Spleen (tissue), 11 donors: ENCODE data around the gene ASIP. TPM values are rescaled to one million over a fixed set of nuclear protein-coding genes. Genes with fewer than 3 reads are reported as not detected.
"Not testable (repeated sequence)": the region's sequence is repeated elsewhere in the genome, so short reads cannot be mapped to it uniquely, and the experiment has no call there.

Experiments
- DNase-seq: peaks from one replicate; pipeline ENCODE4 v3.0.0-alpha.2; 2020
- H3K27ac ChIP-seq, 8 donors: fragments of 200-600 bp; sonication (generic) in 7 of 8; 1 replicate in 4 of 8; 2 replicates in 4 of 8; pipeline versions ENCODE4 v1.5.0 to v1.8.0; 2016 to 2021; ENCODE audit warnings: inconsistent platforms in 4 of 8, mild to moderate bottlenecking in 4 of 8, moderate library complexity in 1 of 8
- H3K27me3 ChIP-seq, 7 donors: fragments of 200-600 bp; sonication (generic) in 6 of 7; replicated peaks in 1 of 7; 1 replicate in 4 of 7; 2 replicates in 3 of 7; pipeline versions ENCODE4 v1.5.0 to v1.8.0; 2016 to 2021; ENCODE audit warnings: inconsistent platforms in 3 of 7, mild to moderate bottlenecking in 1 of 7
- H3K36me3 ChIP-seq, 6 donors: fragments of 200-600 bp; sonication (generic) in 5 of 6; 1 replicate in 4 of 6; 2 replicates in 2 of 6; pipeline versions ENCODE4 v1.5.0 to v1.8.0; 2016 to 2021; ENCODE audit warnings: inconsistent platforms in 2 of 6
- H3K4me1 ChIP-seq, 6 donors: fragments of 200-600 bp; sonication (generic) in 5 of 6; 1 replicate in 3 of 6; 2 replicates in 3 of 6; pipeline versions ENCODE4 v1.5.0 to v1.8.0; 2016 to 2021; ENCODE audit warnings: inconsistent platforms in 3 of 6
- H3K4me3 ChIP-seq, 8 donors: fragments of 200-600 bp; sonication (generic) in 7 of 8; 1 replicate in 4 of 8; 2 replicates in 4 of 8; pipeline versions ENCODE4 v1.5.0 to v1.8.0; 2016 to 2021; ENCODE audit warnings: inconsistent platforms in 4 of 8, mild to moderate bottlenecking in 4 of 8, moderate library complexity in 2 of 8
- H3K9me3 ChIP-seq, 8 donors: fragments of 200-600 bp; sonication (generic) in 7 of 8; 1 replicate in 4 of 8; 2 replicates in 4 of 8; pipeline versions ENCODE4 v1.5.0 to v1.8.0; 2016 to 2021; ENCODE audit warnings: inconsistent platforms in 4 of 8
- CTCF ChIP-seq, 11 experiments: fragments of 200-600 bp in 7 of 11; fragments of 450-650 bp in 4 of 11; sonication (generic) in 4 of 11; IDR thresholded peaks in 8 of 11; conservative IDR thresholded peaks in 3 of 11; 1 replicate in 7 of 11; 2 replicates in 4 of 11; pipeline versions ENCODE4 v1.4.0 to v1.8.0; 2016 to 2021; ENCODE audit warnings: antibody characterized with exemption in 11 of 11, inconsistent platforms in 4 of 11, mild to moderate bottlenecking in 1 of 11
- POLR2A ChIP-seq, 3 donors: fragments of 450-650 bp; IDR thresholded peaks; one replicate each; pipeline ENCODE4 v1.5.1; 2017; ENCODE audit warnings: antibody characterized with exemption in 3 of 3, mild to moderate bottlenecking in 1 of 3
- POLR2AphosphoS5 ChIP-seq, 3 donors: sonication (generic); formaldehyde crosslinking; IDR thresholded peaks; one replicate each; pipeline ENCODE4 v1.5.1; 2017; ENCODE audit warnings: antibody characterized with exemption in 3 of 3
- WGBS, 5 donors: extraction: QIAGEN DNeasy Blood & Tissue Kit in 3 of 5; methylation state at CpG; one replicate each; pipeline versions ENCODE4 v1.1.5 to v1.1.7; 2013 to 2018; 5-methylcytosine and 5-hydroxymethylcytosine counted together
- intact Hi-C: fragments of 100-400 bp; cut with DNase I; formaldehyde crosslinking; loops from one replicate; pipeline ENCODE4 v1.15.0; 2023; ENCODE audit warnings: low total_unique reads
- polyA plus RNA-seq, 3 donors: library from polyadenylated mRNA; stranded (reverse); fragments of 200-250 nt; gene quantifications; one replicate each; pipeline ENCODE4 v1.2.1, GENCODE V29; 2013
- total RNA-seq, 7 donors: library from RNA; depleted of rRNA in 3 of 7; stranded (reverse); fragments of >200 nt in 3 of 7; fragmentation: NEBNext Ultra II Directional in 4 of 7; extraction: Animal tissue kit (Norgen Biotek cat#: 25700) in 4 of 7; gene quantifications; one replicate each; pipeline versions ENCODE4 v1.1.0 to v1.2.1, GENCODE V29; 2016 to 2021
- donor health status: healthy with polysubstance abuse.
- donor health status: DM: no; HTN: no; CAD: no; lungs with moderate emphysema.
- donor health status: DM: no; HTN: no; CAD: no.
- donor health status: Bipolar disorder and iron deficiency.
- donor health status: healthy.
- donor health status: DM: no; HTN: no; CAD: no.
- donor health status: DM: yes; HTN: yes; CAD: no.

Gene ASIP
- total and polyA plus RNA-seq, 10 donors, result 0.63 to 2.7 (median 1.7) TPM; not detected in 7

- peaks cover 0 to 32% (median 0%) of the 10 kb centered on the region in 7 donors for H3K27me3 ChIP-seq
- TF ChIP-seq CTCF (IDR thresholded peaks at IDR 0.05 in 8 of 11, conservative IDR thresholded peaks at IDR 0.05 in 3 of 11) (no peak), POLR2A (IDR thresholded peaks at IDR 0.05) (no peak), POLR2AphosphoS5 (IDR thresholded peaks at IDR 0.05) (no peak)
- WGBS, 5 donors, result 86 to 97% (median 92%) methylated on average over 4 of the region's 4 CpGs
- H3K36me3 ChIP-seq, result no peaks in the 10 kb centered on the region
- no peak overlapping the region for H3K27ac ChIP-seq
- H3K4me3 ChIP-seq, result no peak overlapping the region
- no peak for DNase-seq
- intact Hi-C loops, result no loop called here
- no peaks in the 10 kb centered on the region for H3K9me3 ChIP-seq
- H3K4me1 ChIP-seq, result no peaks in the 10 kb centered on the region
Measured at GRCh38 chr20:34201531-34201930, 39.7 kb upstream of the ASIP start.

GRCh38 chr20:34205172-34205880 is 35.9 kb upstream of the ASIP start:
- intact Hi-C loops, result not testable (repeated sequence)

GRCh38 chr20:34209111-34209510 is 32.1 kb upstream of the ASIP start:
- no peaks in the 10 kb centered on the region for H3K4me1 ChIP-seq
- H3K27me3 ChIP-seq, result peaks cover 0 to 7% (median 0%) of the 10 kb centered on the region in 7 donors
- 67 to 86% (median 70%) methylated on average over 1 to 3 of the region's 3 CpGs for WGBS, 5 donors
- peaks cover 0 to 26% (median 11%) of the 10 kb centered on the region in 8 donors for H3K9me3 ChIP-seq
- H3K36me3 ChIP-seq, result no peaks in the 10 kb centered on the region
- H3K4me3 ChIP-seq, result no peak overlapping the region
- no peak for DNase-seq
- intact Hi-C loops, result no loop called here
- H3K27ac ChIP-seq, result no peak overlapping the region
- TF ChIP-seq POLR2A (IDR thresholded peaks at IDR 0.05) (no peak), POLR2AphosphoS5 (IDR thresholded peaks at IDR 0.05) (no peak), CTCF (IDR thresholded peaks at IDR 0.05 in 8 of 11, conservative IDR thresholded peaks at IDR 0.05 in 3 of 11) (no peak)

More at GRCh38 chr20:34205172-34205880, 35.9 kb upstream of the ASIP start:
- peaks cover 0 to 13% (median 0%) of the 10 kb centered on the region in 7 donors for H3K27me3 ChIP-seq
- not testable (repeated sequence) for H3K36me3 ChIP-seq, H3K9me3 ChIP-seq, H3K4me1 ChIP-seq, DNase-seq, H3K4me3 ChIP-seq, H3K27ac ChIP-seq
- WGBS, 5 donors, result 74 to 80% (median 77%) methylated on average over 21 of the region's 21 CpGs

GRCh38 chr20:34210271-34210670 is 31.0 kb upstream of the ASIP start:
- intact Hi-C loops, result no loop called here
- 72 to 93% (median 82%) methylated on average over 3 to 4 of the region's 4 CpGs for WGBS, 5 donors
- no peak for DNase-seq

More at GRCh38 chr20:34210271-34210670, 31.0 kb upstream of the ASIP start:
- H3K4me3 ChIP-seq, result no peak overlapping the region
- no peaks in the 10 kb centered on the region for H3K36me3 ChIP-seq
- peaks cover 0 to 2% (median 0%) of the 10 kb centered on the region in 6 donors for H3K4me1 ChIP-seq
- peaks cover 0 to 3% (median 0%) of the 10 kb centered on the region in 7 donors for H3K27me3 ChIP-seq
- H3K27ac ChIP-seq, result no peak overlapping the region
- H3K9me3 ChIP-seq, result peaks cover 0 to 26% (median 11%) of the 10 kb centered on the region in 8 donors
- TF ChIP-seq POLR2AphosphoS5 (IDR thresholded peaks at IDR 0.05) (no peak), CTCF (IDR thresholded peaks at IDR 0.05 in 8 of 11, conservative IDR thresholded peaks at IDR 0.05 in 3 of 11) (no peak), POLR2A (IDR thresholded peaks at IDR 0.05) (no peak)
